Hepatocyte (in vitro differentiated cells): ENCODE measurements around the gene BCAP29.

Source experiments
- CTCF ChIP-seq: fragments of 200-600 bp; sonication (generic); IDR thresholded peaks from 2 replicates; pipeline ENCODE4 v1.5.1; 2016; ENCODE audit warnings: antibody characterized with exemption, mild to moderate bottlenecking; ENCODE audit not compliant: poor library complexity
- EZH2 ChIP-seq: fragments of 200-600 bp; sonication (generic); IDR thresholded peaks from 2 replicates; pipeline ENCODE4 v1.6.1; 2016; ENCODE audit warnings: antibody characterized with exemption, mild to moderate bottlenecking, borderline replicate concordance
- EZH2phosphoT487 ChIP-seq: fragments of 200-600 bp; sonication (generic); IDR thresholded peaks from one replicate; pipeline ENCODE4 v1.6.1; 2018; ENCODE audit warnings: antibody characterized with exemption, mild to moderate bottlenecking, low read depth, moderate library complexity; ENCODE audit not compliant: unreplicated experiment, severe bottlenecking

- TF ChIP-seq CTCF: no peak
- TF ChIP-seq EZH2: no peak
- no peak for TF ChIP-seq EZH2phosphoT487
Observed at GRCh38 chr7:107543338-107543993, 36.6 kb upstream of the BCAP29 start.
